Ramos (cell line): ENCODE data around the gene HCN4.

Experiments used
- in situ Hi-C: fragments of 300-500 bp; cut with MboI; formaldehyde crosslinking; loops from one replicate; pipeline ENCODE4 v1.14.3; 2022; ENCODE audit warnings: low sequenced_read_pairs; ENCODE audit not compliant: unreplicated experiment

Gene HCN4

GRCh38 chr15:73352082-73352481 lies 16.7 kb downstream of the HCN4 start:
- in situ Hi-C loops: no loop called here

- in situ Hi-C loops: no loop called here
These were observed 19.6 kb downstream of the HCN4 start for GRCh38 chr15:73349191-73349590.

GRCh38 chr15:73346735-73347312 lies 21.9 kb downstream of the HCN4 start:
- in situ Hi-C loops: no loop called here

GRCh38 chr15:73345658-73346057 lies 23.1 kb downstream of the HCN4 start:
- in situ Hi-C loops: no loop called here

- in situ Hi-C loops: no loop called here
These were observed 24.7 kb downstream of the HCN4 start for GRCh38 chr15:73344056-73344455.

- in situ Hi-C loops: no loop called here
These were observed 26.7 kb downstream of the HCN4 start for GRCh38 chr15:73341886-73342600.

- in situ Hi-C loops: no loop called here
These were observed 28.1 kb downstream of the HCN4 start for GRCh38 chr15:73340502-73341192.

GRCh38 chr15:73338606-73339374 lies 30.0 kb downstream of the HCN4 start:
- in situ Hi-C loops: no loop called here

- in situ Hi-C loops: no loop called here
These were observed 30.7 kb downstream of the HCN4 start for GRCh38 chr15:73338058-73338457.

- in situ Hi-C loops: no loop called here
These were observed 31.6 kb downstream of the HCN4 start for GRCh38 chr15:73337187-73337586.

GRCh38 chr15:73336756-73337155 lies 32.0 kb downstream of the HCN4 start:
- in situ Hi-C loops: no loop called here

GRCh38 chr15:73335471-73335870 lies 33.3 kb downstream of the HCN4 start:
- in situ Hi-C loops: no loop called here

- in situ Hi-C loops: no loop called here
These were observed 33.7 kb downstream of the HCN4 start for GRCh38 chr15:73335026-73335425.

- in situ Hi-C loops: no loop called here
These were observed 34.7 kb downstream of the HCN4 start for GRCh38 chr15:73334086-73334485.

- in situ Hi-C loops: no loop called here
These were observed 35.8 kb downstream of the HCN4 start for GRCh38 chr15:73333001-73333400.

- in situ Hi-C loops: no loop called here
These were observed 36.5 kb downstream of the HCN4 start for GRCh38 chr15:73331991-73332925.

GRCh38 chr15:73331501-73331900 lies 37.3 kb downstream of the HCN4 start:
- in situ Hi-C loops: no loop called here

- in situ Hi-C loops: no loop called here
These were observed 38.3 kb downstream of the HCN4 start for GRCh38 chr15:73330206-73331051.
